GM12892 (cell line): Measurements from ENCODE around the gene ABHD18.

ENCODE experiments used
- POLR2A ChIP-seq: IDR thresholded peaks from 2 replicates; pipeline ENCODE4 v1.6.1; 2011; ENCODE audit warnings: low read depth, low read length, control low read depth
- POLR2AphosphoS5 ChIP-seq: IDR thresholded peaks from 2 replicates; pipeline ENCODE4 v1.6.1; 2011; ENCODE audit warnings: low read depth, low read length, control low read depth

DNA sequence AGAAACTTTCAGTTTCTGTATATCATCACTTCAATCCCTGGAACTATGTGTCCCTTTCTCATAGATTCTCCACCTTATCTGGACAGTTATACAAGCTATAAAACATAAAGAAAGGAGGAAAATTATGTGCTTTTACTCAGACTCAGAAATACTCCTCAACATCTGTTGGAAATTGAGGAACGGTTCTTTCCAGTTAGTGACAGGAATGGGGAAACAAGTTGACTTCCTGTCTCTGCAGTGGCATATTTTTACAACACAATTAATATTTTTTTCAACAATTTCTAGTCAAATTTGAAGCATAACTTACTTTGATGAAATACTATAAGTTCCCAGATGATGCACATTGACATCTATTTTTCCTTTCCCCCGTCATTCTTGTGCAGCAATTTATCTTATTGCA is 27.9 kb downstream of the ABHD18 start:
- TF ChIP-seq POLR2A, result no peak
- no peak for TF ChIP-seq POLR2AphosphoS5
